Femur (tissue), 1 donor: Measurements from ENCODE around the gene SPSB1.
"Not testable (repeated sequence)": the region's sequence is repeated elsewhere in the genome, so short reads cannot be mapped to it uniquely, and the experiment has no call there.

ENCODE experiments used
- DNase-seq: peaks from one replicate; pipeline ENCODE4 v3.0.0-alpha.2; 2017

The SPSB1 gene

GRCh38 chr1:9369964-9370788, 77.5 kb downstream of the SPSB1 start:
- DNase-seq: no peak

- DNase-seq: peak; percentile 93
These were observed 78.8 kb downstream of the SPSB1 start for GRCh38 chr1:9371391-9371935.

- DNase-seq: no peak
These were observed 79.3 kb downstream of the SPSB1 start for GRCh38 chr1:9371951-9372350.

- no peak for DNase-seq
These were observed 80.9 kb downstream of the SPSB1 start for GRCh38 chr1:9373619-9374018.

- DNase-seq: no peak
These were observed 82.2 kb downstream of the SPSB1 start for GRCh38 chr1:9374748-9375341.

- DNase-seq: no peak
These were observed 83.2 kb downstream of the SPSB1 start for GRCh38 chr1:9375912-9376311.

- DNase-seq: no peak
These were observed 83.7 kb downstream of the SPSB1 start for GRCh38 chr1:9376430-9376829.

- no peak for DNase-seq
These were observed 84.2 kb downstream of the SPSB1 start for GRCh38 chr1:9376886-9377333.

GRCh38 chr1:9378801-9379200, 86.1 kb downstream of the SPSB1 start:
- DNase-seq: no peak

GRCh38 chr1:9380711-9381110, 88.0 kb downstream of the SPSB1 start:
- no peak for DNase-seq

GRCh38 chr1:9382643-9383491, 90.2 kb downstream of the SPSB1 start:
- no peak for DNase-seq

GRCh38 chr1:9384128-9384527, 91.4 kb downstream of the SPSB1 start:
- DNase-seq: no peak

- DNase-seq: no peak
These were observed 92.1 kb downstream of the SPSB1 start for GRCh38 chr1:9384751-9385245.

GRCh38 chr1:9385392-9385791, 92.7 kb downstream of the SPSB1 start:
- not testable (repeated sequence) for DNase-seq

GRCh38 chr1:9385801-9386573, 93.3 kb downstream of the SPSB1 start:
- DNase-seq: no peak

GRCh38 chr1:9388335-9389180, 95.9 kb downstream of the SPSB1 start:
- no peak for DNase-seq

- DNase-seq: no peak
These were observed 97.3 kb downstream of the SPSB1 start for GRCh38 chr1:9389968-9390367.

- DNase-seq: no peak
These were observed 98.9 kb downstream of the SPSB1 start for GRCh38 chr1:9391620-9392019.

GRCh38 chr1:9394010-9394409, 101.3 kb downstream of the SPSB1 start:
- no peak for DNase-seq

- peak; percentile 62 for DNase-seq
These were observed 102.3 kb downstream of the SPSB1 start for GRCh38 chr1:9395018-9395417.

GRCh38 chr1:9397047-9397446, 104.4 kb downstream of the SPSB1 start:
- DNase-seq: no peak
